Activated gamma-delta T cell treated with anti-CD3 and anti-CD28 coated beads, Interleukin-2, amount 50 U/mL, for 16 hours (primary cell): ENCODE results near the gene PKD1L1.
"Not testable (repeated sequence)": the region's sequence is repeated elsewhere in the genome, so short reads cannot be mapped to it uniquely, and the experiment has no call there.

Source experiments
- DNase-seq: peaks from one replicate; pipeline ENCODE4 v3.0.0-alpha.2; 2020; ENCODE audit warnings: low read depth

Gene PKD1L1

GRCh38 chr7:47948141-47948790 lies at the start of gene PKD1L1:
PKD1L1 (minus strand) TSS chr7:47948466; CDS start chr7:47948440, 26 bp downstream.
- no peak for DNase-seq

- no peak for DNase-seq
Observed at GRCh38 chr7:47992446-47992845, 44.2 kb upstream of the PKD1L1 start.

GRCh38 chr7:47991741-47992311 lies 43.6 kb upstream of the PKD1L1 start:
- DNase-seq = peak; percentile 79

- DNase-seq = no peak
Observed at GRCh38 chr7:47991270-47991669, 43.0 kb upstream of the PKD1L1 start.

- no peak for DNase-seq
Observed at GRCh38 chr7:47990592-47990991, 42.3 kb upstream of the PKD1L1 start.

- DNase-seq = not testable (repeated sequence)
Observed at GRCh38 chr7:47989607-47990400, 41.5 kb upstream of the PKD1L1 start.

GRCh38 chr7:47988496-47989386 lies 40.5 kb upstream of the PKD1L1 start:
- DNase-seq = no peak

GRCh38 chr7:47982610-47983009 lies 34.3 kb upstream of the PKD1L1 start:
- DNase-seq = no peak

- not testable (repeated sequence) for DNase-seq
Observed at GRCh38 chr7:47980648-47981047, 32.4 kb upstream of the PKD1L1 start.

GRCh38 chr7:47979832-47980181 lies 31.5 kb upstream of the PKD1L1 start:
- DNase-seq = no peak

GRCh38 chr7:47979145-47979831 lies 31.0 kb upstream of the PKD1L1 start, which contains the start of gene HUS1:
HUS1 (minus strand) TSS chr7:47979615; CDS start chr7:47979519, 96 bp downstream.
- peak; percentile 86 for DNase-seq

- no peak for DNase-seq
Observed at GRCh38 chr7:47978790-47979144, 30.5 kb upstream of the PKD1L1 start.

- no peak for DNase-seq
Observed at GRCh38 chr7:47973739-47974138, 25.5 kb upstream of the PKD1L1 start.

GRCh38 chr7:47970761-47971160 lies 22.5 kb upstream of the PKD1L1 start:
- no peak for DNase-seq

GRCh38 chr7:47968847-47969774 lies 20.8 kb upstream of the PKD1L1 start:
- DNase-seq = peak; percentile 11

GRCh38 chr7:47967708-47968107 lies 19.4 kb upstream of the PKD1L1 start:
- DNase-seq = no peak

- no peak for DNase-seq
Observed at GRCh38 chr7:47967123-47967522, 18.9 kb upstream of the PKD1L1 start.

GRCh38 chr7:47965456-47965855 lies 17.2 kb upstream of the PKD1L1 start:
- no peak for DNase-seq

GRCh38 chr7:47962262-47962661 lies 14.0 kb upstream of the PKD1L1 start:
- DNase-seq = no peak

- no peak for DNase-seq
Observed at GRCh38 chr7:47957156-47957555, 8.9 kb upstream of the PKD1L1 start.
